Neural cell (in vitro differentiated cells): ENCODE data around the gene ZC3H7A. TPM values are rescaled to one million over a fixed set of nuclear protein-coding genes. Genes with fewer than 3 reads are reported as not detected.

Source experiments
- H2AFZ ChIP-seq: fragments of 200-600, 300-800 bp; sonication (generic), shearing (Covaris generic); 2 replicates; pipeline ENCODE4 v1.6.0; 2014; ENCODE audit warnings: low read depth, mild to moderate bottlenecking, antibody characterized with exemption, low read length, moderate library complexity
- H3F3A ChIP-seq: fragments of 200-600 bp; shearing (Covaris generic); 2 replicates; pipeline ENCODE4 v1.6.1; 2016; ENCODE audit warnings: mild to moderate bottlenecking, moderate library complexity, mixed read lengths, antibody characterized with exemption, low read length; ENCODE audit not compliant: insufficient read depth, poor library complexity, severe bottlenecking
- H3K27ac ChIP-seq: fragments of 200-600, 300-800 bp; sonication (generic), shearing (Covaris generic); 2 replicates; pipeline ENCODE4 v1.5.1; 2014; ENCODE audit warnings: mild to moderate bottlenecking, low read length, moderate library complexity
- H3K27me3 ChIP-seq: fragments of 300-800, 200-600 bp; sonication (generic), shearing (Covaris generic); 2 replicates; pipeline ENCODE4 v1.6.0; 2014; ENCODE audit warnings: mild to moderate bottlenecking, low read depth, low read length, moderate library complexity; ENCODE audit not compliant: insufficient read depth
- H3K36me3 ChIP-seq: fragments of 300-800, 200-600 bp; sonication (generic), shearing (Covaris generic); 2 replicates; pipeline ENCODE4 v1.5.1; 2014; ENCODE audit warnings: mild to moderate bottlenecking, antibody characterized with exemption, low read length, moderate library complexity; ENCODE audit not compliant: insufficient read depth
- H3K4me2 ChIP-seq: fragments of 300-800, 200-600 bp; sonication (generic), shearing (Covaris generic); 2 replicates; pipeline ENCODE4 v1.6.0; 2014; ENCODE audit warnings: mild to moderate bottlenecking, low read length
- H3K4me3 ChIP-seq: fragments of 300-800, 200-600 bp; sonication (generic), shearing (Covaris generic); 2 replicates; pipeline ENCODE4 v1.5.1; 2014; ENCODE audit warnings: mild to moderate bottlenecking, low read length, moderate library complexity
- H3K79me2 ChIP-seq: fragments of 200-600 bp; shearing (Covaris generic); replicated peaks from 2 replicates; pipeline ENCODE4 v1.6.0; 2014; ENCODE audit warnings: mild to moderate bottlenecking, low read length, moderate library complexity; ENCODE audit not compliant: insufficient read depth
- H3K9ac ChIP-seq: fragments of 300-800, 200-600 bp; sonication (generic), shearing (Covaris generic); 2 replicates; pipeline ENCODE4 v1.6.1; 2016; ENCODE audit warnings: mild to moderate bottlenecking, low read length, mixed read lengths
- H3K9me2 ChIP-seq: fragments of 200-600 bp; shearing (Covaris generic); 2 replicates; pipeline ENCODE4 v1.6.1; 2016; ENCODE audit warnings: mild to moderate bottlenecking, low read length, mixed read lengths; ENCODE audit not compliant: insufficient read depth
- H3K9me3 ChIP-seq: fragments of 200-600, 300-800 bp; sonication (generic), shearing (Covaris generic); 2 replicates; pipeline ENCODE4 v1.6.1; 2016; ENCODE audit warnings: mild to moderate bottlenecking, mixed run types, low read length, moderate library complexity, mixed read lengths
- H4K20me1 ChIP-seq: fragments of 200-600 bp; shearing (Covaris generic); 2 replicates; pipeline ENCODE4 v1.6.1; 2016; ENCODE audit warnings: mild to moderate bottlenecking, mixed run types; ENCODE audit not compliant: insufficient read depth
- CTCF ChIP-seq: fragments of 450-650 bp; IDR thresholded peaks from 2 replicates; pipeline ENCODE4 v1.5.1; 2014; ENCODE audit warnings: antibody characterized with exemption, mild to moderate bottlenecking, moderate library complexity; ENCODE audit not compliant: poor library complexity, severe bottlenecking
- EP300 ChIP-seq: fragments of 450-650 bp; conservative IDR thresholded peaks from 2 replicates; pipeline ENCODE4 v1.6.1; 2014; ENCODE audit warnings: antibody characterized with exemption, mild to moderate bottlenecking, moderate library complexity; ENCODE audit not compliant: poor library complexity, severe bottlenecking
- EZH2 ChIP-seq: fragments of 200-600, 300-800 bp; shearing (Covaris generic), sonication (generic); IDR thresholded peaks from 2 replicates; pipeline ENCODE4 v1.6.1; 2014; ENCODE audit warnings: antibody characterized with exemption, low read length, borderline replicate concordance, mild to moderate bottlenecking; ENCODE audit not compliant: insufficient read depth, poor library complexity, severe bottlenecking
- MXI1 ChIP-seq: fragments of 450-650 bp; conservative IDR thresholded peaks from 2 replicates; pipeline ENCODE4 v1.6.1; 2014; ENCODE audit warnings: antibody characterized with exemption, mild to moderate bottlenecking; ENCODE audit not compliant: poor library complexity, severe bottlenecking
- POLR2AphosphoS5 ChIP-seq: IDR thresholded peaks from 2 replicates; pipeline ENCODE4 v1.6.1; 2012
- RAD21 ChIP-seq: fragments of 450-650 bp; conservative IDR thresholded peaks from 2 replicates; pipeline ENCODE4 v1.6.1; 2014; ENCODE audit warnings: antibody characterized with exemption, mild to moderate bottlenecking, moderate library complexity
- REST ChIP-seq: IDR thresholded peaks from 2 replicates; pipeline ENCODE4 v1.6.1; 2012; ENCODE audit warnings: borderline replicate concordance
- SMC3 ChIP-seq: fragments of 450-650 bp; conservative IDR thresholded peaks from 2 replicates; pipeline ENCODE4 v1.6.1; 2014; ENCODE audit warnings: antibody characterized with exemption, mild to moderate bottlenecking, moderate library complexity; ENCODE audit not compliant: poor library complexity
- TAF1 ChIP-seq: IDR thresholded peaks from 2 replicates; pipeline ENCODE4 v1.6.1; 2012; ENCODE audit warnings: low read depth
- polyA plus RNA-seq: library from polyadenylated mRNA; depleted of rRNA; stranded (reverse); fragments of >200 nt; gene quantifications from 2 replicates; pipeline ENCODE4 v1.2.3, GENCODE V29; 2014

The ZC3H7A gene
- polyA plus RNA-seq, 1 donor from 2014 or later = 67.7 TPM

- no peaks in the 10 kb centered on the region for H3K27me3 ChIP-seq
- peak overlapping the region; percentile 59 for H3K4me2 ChIP-seq
- TF ChIP-seq EZH2 = no peak
- TF ChIP-seq MXI1 = no peak
- TF ChIP-seq EP300 = no peak
- TF ChIP-seq RAD21 = no peak
- TF ChIP-seq POLR2AphosphoS5 = no peak
- no peak for TF ChIP-seq REST
- no peak for TF ChIP-seq SMC3
- TF ChIP-seq TAF1 = no peak
- no peak for TF ChIP-seq CTCF
- H3F3A ChIP-seq = no peaks in the 10 kb centered on the region
- peaks cover 55% of the 10 kb centered on the region for H3K79me2 ChIP-seq
- no peaks in the 10 kb centered on the region for H4K20me1 ChIP-seq
- H3K27ac ChIP-seq = no peak overlapping the region
- H3K9me3 ChIP-seq = no peaks in the 10 kb centered on the region
- H3K9me2 ChIP-seq = no peaks in the 10 kb centered on the region
- peak overlapping the region; percentile 95 for H3K9ac ChIP-seq
- no peak overlapping the region for H2AFZ ChIP-seq
- H3K36me3 ChIP-seq = no peaks in the 10 kb centered on the region
- peak overlapping the region; percentile 86 for H3K4me3 ChIP-seq
These were observed 1.8 kb downstream of the ZC3H7A start for GRCh38 chr16:11794996-11795886.

GRCh38 chr16:11794447-11794846, 2.6 kb downstream of the ZC3H7A start:
- H4K20me1 ChIP-seq = no peaks in the 10 kb centered on the region
- H3K9me2 ChIP-seq = no peaks in the 10 kb centered on the region
- H3K4me3 ChIP-seq = no peak overlapping the region
- H3K27ac ChIP-seq = no peak overlapping the region
- H3K9ac ChIP-seq = no peak overlapping the region
- H3K36me3 ChIP-seq = no peaks in the 10 kb centered on the region
- H3K79me2 ChIP-seq = peaks cover 62% of the 10 kb centered on the region
- TF ChIP-seq EP300 = no peak
- TF ChIP-seq CTCF = no peak
- TF ChIP-seq REST = no peak
- no peak for TF ChIP-seq EZH2
- TF ChIP-seq SMC3 = no peak
- no peak for TF ChIP-seq MXI1
- H2AFZ ChIP-seq = no peak overlapping the region
- H3K27me3 ChIP-seq = no peaks in the 10 kb centered on the region
- H3F3A ChIP-seq = no peaks in the 10 kb centered on the region
- H3K4me2 ChIP-seq = no peak overlapping the region
- no peaks in the 10 kb centered on the region for H3K9me3 ChIP-seq
